H1 (cell line): ENCODE data around the gene ADO. TPM values are rescaled to one million over a fixed set of nuclear protein-coding genes. Genes with fewer than 3 reads are reported as not detected.

Experiments
- CTCF ChIA-PET: fragments of 300-600 bp; sonication (Branson Sonifier 250); formaldehyde crosslinking; loops from one replicate; lab custom pipeline; 2021; ENCODE audit not compliant: partially characterized antibody; lab: Charles Lee
- POLR2A ChIA-PET: fragments of 300-600 bp; sonication (Branson Sonifier 250); formaldehyde crosslinking; loops from one replicate; lab custom pipeline; 2021; ENCODE audit warnings: inconsistent platforms; ENCODE audit not compliant: partially characterized antibody; lab: Charles Lee
- DNase-seq, 2 experiments: peaks; one replicate each; pipeline versions ENCODE4 v3.0.0 to v3.0.0-alpha.2; 2010 to 2022; ENCODE audit warnings: low spot score in 2 of 2, low read depth in 1 of 2, mixed read lengths in 1 of 2
- FAIRE-seq: peaks from 2 replicates; lab custom pipeline; 2011; peaks lifted over from hg19 to GRCh38; lab: Jason Lieb, UNC
- H2AFZ ChIP-seq: 2 replicates; pipeline ENCODE4 v1.8.1; 2012; ENCODE audit warnings: low read length, inconsistent platforms
- H2AK5ac ChIP-seq: 2 replicates; pipeline ENCODE4 v1.6.1; 2013; ENCODE audit warnings: low read depth, low read length
- H2BK120ac ChIP-seq: replicated peaks from 2 replicates; pipeline ENCODE3; 2013; ENCODE audit warnings: low read depth, low read length, inconsistent platforms
- H2BK12ac ChIP-seq: 2 replicates; pipeline ENCODE4 v1.6.1; 2013; ENCODE audit warnings: low read depth, low read length
- H2BK15ac ChIP-seq: 2 replicates; pipeline ENCODE4 v1.6.1; 2013; ENCODE audit warnings: low read length
- H2BK20ac ChIP-seq: 2 replicates; pipeline ENCODE4 v1.6.1; 2013; ENCODE audit warnings: low read length
- H2BK5ac ChIP-seq: 2 replicates; pipeline ENCODE4 v1.6.1; 2013; ENCODE audit warnings: low read depth, low read length
- H3K14ac ChIP-seq: 2 replicates; pipeline ENCODE4 v1.6.1; 2013; ENCODE audit warnings: inconsistent platforms; ENCODE audit not compliant: insufficient read length
- H3K18ac ChIP-seq: 2 replicates; pipeline ENCODE4 v1.6.1; 2013; ENCODE audit warnings: low read length; ENCODE audit errors: extremely low read depth
- H3K23ac ChIP-seq: 2 replicates; pipeline ENCODE4 v1.6.1; 2013; ENCODE audit warnings: inconsistent platforms; ENCODE audit not compliant: insufficient read length
- H3K23me2 ChIP-seq: 2 replicates; pipeline ENCODE4 v1.6.1; 2013; ENCODE audit warnings: low read depth, low read length
- H3K27ac ChIP-seq: 2 replicates; pipeline ENCODE4 v1.6.1; 2011; ENCODE audit warnings: low read depth, low read length, inconsistent platforms
- H3K27me3 ChIP-seq, 4 experiments: replicated peaks in 1 of 4; 1 replicate in 1 of 4; 2 replicates in 3 of 4; pipeline versions ENCODE4 v1.6.1 to v1.8.1; 2011 to 2013; ENCODE audit warnings: low read length in 3 of 4, mild to moderate bottlenecking in 3 of 4, inconsistent platforms in 2 of 4, mixed read lengths in 2 of 4, moderate library complexity in 1 of 4; ENCODE audit not compliant: control insufficient read depth in 3 of 4, insufficient read depth in 3 of 4; ENCODE audit errors: extremely low read depth in 1 of 4
- H3K36me3 ChIP-seq, 4 experiments: 2 replicates each; pipeline versions ENCODE4 v1.6.1 to v1.8.1; 2011 to 2013; ENCODE audit warnings: mild to moderate bottlenecking in 4 of 4, low read length in 3 of 4, moderate library complexity in 2 of 4, control low read depth in 1 of 4, inconsistent platforms in 1 of 4; ENCODE audit not compliant: insufficient read depth in 4 of 4, control insufficient read depth in 2 of 4
- H3K4ac ChIP-seq: replicated peaks from 2 replicates; pipeline ENCODE3; 2013; ENCODE audit warnings: low read length, low read depth, mixed read lengths, inconsistent platforms; ENCODE audit not compliant: insufficient read length
- H3K4me1 ChIP-seq, 4 experiments: replicated peaks in 1 of 4; 1 replicate in 1 of 4; 2 replicates in 3 of 4; pipeline versions ENCODE4 v1.6.1 to v1.8.1; 2011 to 2013; ENCODE audit warnings: low read length in 3 of 4, inconsistent platforms in 2 of 4, mixed read lengths in 1 of 4; ENCODE audit not compliant: insufficient read depth in 4 of 4, control insufficient read depth in 3 of 4
- H3K4me2 ChIP-seq, 2 experiments: 2 replicates each; pipeline versions ENCODE4 v1.6.1 to v1.8.1; 2011 to 2013; ENCODE audit warnings: low read depth in 2 of 2, low read length in 2 of 2, control low read depth in 1 of 2, inconsistent platforms in 1 of 2, mild to moderate bottlenecking in 1 of 2; ENCODE audit not compliant: insufficient read depth in 1 of 2
- H3K4me3 ChIP-seq, 4 experiments: fragments of 200-600, 300-600 bp in 1 of 4; sonication (generic), shearing (Covaris generic), sonication (Bioruptor Twin) in 1 of 4; 2 replicates each; pipeline versions ENCODE4 v1.5.1 to v1.8.1; 2011 to 2016; ENCODE audit warnings: low read length in 4 of 4, low read depth in 3 of 4, control low read depth in 2 of 4, inconsistent platforms in 2 of 4, mild to moderate bottlenecking in 2 of 4, mixed read lengths in 1 of 4, moderate library complexity in 1 of 4; ENCODE audit not compliant: insufficient read depth in 2 of 4; ENCODE audit errors: extremely low read depth in 1 of 4
- H3K56ac ChIP-seq: replicated peaks from 2 replicates; pipeline ENCODE3; 2013; ENCODE audit warnings: low read depth, mild to moderate bottlenecking, mixed read lengths, low read length, inconsistent platforms; ENCODE audit not compliant: insufficient read length
- H3K79me1 ChIP-seq: 2 replicates; pipeline ENCODE4 v1.6.1; 2013; ENCODE audit warnings: low read depth, low read length, control low read depth
- H3K79me2 ChIP-seq, 2 experiments: 2 replicates each; pipeline versions ENCODE4 v1.6.1 to v1.8.1; 2012 to 2013; ENCODE audit warnings: low read length in 2 of 2, mild to moderate bottlenecking in 2 of 2, inconsistent platforms in 1 of 2; ENCODE audit not compliant: insufficient read depth in 2 of 2, control insufficient read depth in 1 of 2
- H3K9ac ChIP-seq, 4 experiments: replicated peaks in 1 of 4; 1 replicate in 1 of 4; 2 replicates in 3 of 4; pipeline versions ENCODE4 v1.6.1 to v1.8.1; 2011 to 2013; ENCODE audit warnings: low read depth in 3 of 4, low read length in 3 of 4, control low read depth in 2 of 4, mild to moderate bottlenecking in 2 of 4, moderate library complexity in 2 of 4, inconsistent platforms in 1 of 4; ENCODE audit errors: extremely low read depth in 1 of 4
- H3K9me3 ChIP-seq, 2 experiments: 2 replicates each; pipeline versions ENCODE4 v1.6.1 to v1.8.1; 2012 to 2013; ENCODE audit warnings: mild to moderate bottlenecking in 2 of 2, moderate library complexity in 2 of 2, control low read depth in 1 of 2, inconsistent platforms in 1 of 2, low read depth in 1 of 2, low read length in 1 of 2, mixed read lengths in 1 of 2; ENCODE audit not compliant: insufficient read depth in 2 of 2
- H4K20me1 ChIP-seq, 2 experiments: replicated peaks in 1 of 2; 2 replicates each; pipeline versions ENCODE3 to v1.8.1; 2011 to 2013; ENCODE audit warnings: inconsistent platforms in 2 of 2, low read length in 2 of 2, mild to moderate bottlenecking in 1 of 2; ENCODE audit not compliant: insufficient read depth in 2 of 2, control insufficient read depth in 1 of 2
- H4K5ac ChIP-seq: 2 replicates; pipeline ENCODE4 v1.6.1; 2013; ENCODE audit warnings: low read length, low read depth, mixed read lengths, inconsistent platforms; ENCODE audit not compliant: insufficient read length
- H4K8ac ChIP-seq: 2 replicates; pipeline ENCODE4 v1.8.0; 2013; ENCODE audit warnings: mild to moderate bottlenecking, moderate library complexity, low read length, inconsistent platforms; ENCODE audit not compliant: insufficient read depth; ENCODE audit errors: extremely low read depth
- H4K91ac ChIP-seq: replicated peaks from 2 replicates; pipeline ENCODE3; 2013; ENCODE audit warnings: low read length, mixed read lengths, inconsistent platforms; ENCODE audit not compliant: insufficient read length
- BCL11A ChIP-seq, 2 experiments: IDR thresholded peaks; one replicate each; pipeline ENCODE4 v1.6.1; 2011; ENCODE audit warnings: low read depth in 2 of 2, low read length in 2 of 2, mild to moderate bottlenecking in 2 of 2
- CHD1 ChIP-seq: IDR thresholded peaks from 2 replicates; pipeline ENCODE4 v1.6.1; 2012; ENCODE audit warnings: low read depth, low read length, improper control_type of control experiment
- CTBP2 ChIP-seq: IDR thresholded peaks from 2 replicates; pipeline ENCODE4 v1.7.0; 2011; ENCODE audit warnings: borderline replicate concordance, mild to moderate bottlenecking, moderate library complexity, mixed read lengths, low read length; ENCODE audit not compliant: insufficient read depth, insufficient read length
- FOSL1 ChIP-seq: IDR thresholded peaks from 2 replicates; pipeline ENCODE4 v1.6.1; 2011; ENCODE audit warnings: mild to moderate bottlenecking, low read depth, low read length, moderate library complexity; ENCODE audit not compliant: insufficient read depth
- GTF2F1 ChIP-seq: IDR thresholded peaks from 2 replicates; pipeline ENCODE4 v1.6.1; 2012; ENCODE audit warnings: low read depth, low read length, improper control_type of control experiment, borderline replicate concordance
- POLR2AphosphoS5 ChIP-seq: IDR thresholded peaks from 2 replicates; pipeline ENCODE4 v1.6.1; 2011; ENCODE audit warnings: low read depth, low read length
- SIX5 ChIP-seq: IDR thresholded peaks from 2 replicates; pipeline ENCODE4 v1.6.1; 2011; ENCODE audit warnings: mild to moderate bottlenecking, low read depth, low read length
- SP1 ChIP-seq: IDR thresholded peaks from 2 replicates; pipeline ENCODE4 v1.6.1; 2011; ENCODE audit warnings: low read depth, low read length
- SP2 ChIP-seq: IDR thresholded peaks from 2 replicates; pipeline ENCODE4 v1.6.1; 2012; ENCODE audit warnings: mild to moderate bottlenecking, low read length, inconsistent platforms
- TAF7 ChIP-seq: optimal IDR thresholded peaks from 2 replicates; pipeline ENCODE3; 2011; ENCODE audit warnings: low read depth, mild to moderate bottlenecking, inconsistent platforms, low read length, moderate library complexity, borderline replicate concordance
- TCF12 ChIP-seq: IDR thresholded peaks from 2 replicates; pipeline ENCODE4 v1.6.1; 2011; ENCODE audit warnings: low read depth, mild to moderate bottlenecking, low read length
- YY1 ChIP-seq: IDR thresholded peaks from 2 replicates; pipeline ENCODE4 v1.6.1; 2011; ENCODE audit warnings: low read depth, mild to moderate bottlenecking, low read length
- WGBS, 2 experiments: shearing (Covaris generic) in 1 of 2; methylation state at CpG; one replicate each; pipeline versions ENCODE4 v1.1.6 to v1.1.7; 2013 to 2015; ENCODE audit warnings: low lambda C conversion rate in 2 of 2, mixed read lengths in 2 of 2, inconsistent platforms in 1 of 2, low coverage in 1 of 2, missing lambda C conversion rate in 1 of 2; ENCODE audit not compliant: insufficient replicate concordance in 2 of 2, insufficient coverage in 1 of 2, insufficient read length in 1 of 2; ENCODE audit errors: extremely low coverage in 1 of 2, missing lambda C conversion rate in 1 of 2; 5-methylcytosine and 5-hydroxymethylcytosine counted together
- polyA plus RNA-seq, 7 experiments: library from polyadenylated mRNA; depleted of rRNA in 3 of 7; stranded (reverse) in 5 of 7; unstranded in 2 of 7; fragments of >200 nt in 5 of 7; fragments of 200-250 nt in 2 of 7; gene quantifications; 1 replicate in 5 of 7; 2 replicates in 1 of 7; 4 replicates in 1 of 7; pipeline versions ENCODE4 v1.2.1 to v1.2.3, GENCODE V29; 2011 to 2013; ENCODE audit warnings: missing spikeins in 2 of 7, mixed read lengths in 2 of 7
- total RNA-seq: library from RNA; stranded (reverse); fragmentation: NEBNext Ultra II Directional; extraction: Animal tissue kit (Norgen Biotek cat#: 25700); gene quantifications from 2 replicates; pipeline ENCODE4 v1.2.1, GENCODE V29; 2021
- TF ChIP-seq, protein P1 (sequence below): IDR thresholded peaks from 2 replicates; pipeline ENCODE4 v1.6.1; 2012; ENCODE audit warnings: inconsistent platforms

ADO gene
- total and polyA plus RNA-seq, 2 of the 8 experiments (the other 6 are each of a cell fraction or from before 2014, with no cell fraction given): 18.7 to 27.9 TPM

- Histone ChIP-seq H2AK5ac (no peak overlapping the region), H2BK12ac (no peak overlapping the region), H3K9ac (peak overlapping the region in 1 of 4 experiments; percentile 13; a peak in 1 of 7 replicates), H3K4me2 (peak overlapping the region; percentile 74 to 96), H3K18ac (no peak overlapping the region), H3K79me2 (peaks cover 7 to 34% of the 10 kb centered on the region in 2 experiments; a peak in 3 of 4 replicates), H2BK5ac (no peak overlapping the region), H3K4me3 (peak overlapping the region; percentile 78 to 91 (median 88); a peak in 6 of 8 replicates), H3K56ac (no peak overlapping the region), H3K79me1 (no peaks in the 10 kb centered on the region), H4K5ac (no peak overlapping the region), H3K4ac (no peak overlapping the region), H3K27ac (no peak overlapping the region), H3K23me2 (peaks cover 6% of the 10 kb centered on the region; the same call in 1 of the 2 replicates), H3K14ac (no peak overlapping the region), H3K23ac (no peak overlapping the region), H2AFZ (no peak overlapping the region), H3K9me3 (no peaks in the 10 kb centered on the region), H4K91ac (no peak overlapping the region), H3K27me3 (no peaks in the 10 kb centered on the region), H2BK120ac (no peak overlapping the region), H3K4me1 (peaks cover 3 to 6% (median 4%) of the 10 kb centered on the region in 4 experiments; a peak in 4 of 7 replicates), H3K36me3 (no peaks in the 10 kb centered on the region; a peak in 1 of 8 replicates), H4K20me1 (peaks cover 14% of the 10 kb centered on the region in 2 experiments), H4K8ac (no peak overlapping the region), H2BK15ac (no peak overlapping the region), H2BK20ac (no peak overlapping the region)
- ChIA-PET CTCF (interaction anchor here (1.0 to 2.7 kb wide), 4 partner anchors 10 to 251 kb away, joined by 3 to 20 read pairs (median 3); partner anchors contain the start of gene EGR2), POLR2A (interaction anchor here (6.2 kb wide), 1 partner anchor 10 kb away, joined by 99 read pairs; the partner anchor contains the start of gene EGR2)
- WGBS, 2 experiments: 58% methylated on average over 1 of the region's 1 CpG; no CpG with 5 or more reads in 1 of the 2 experiments
- FAIRE-seq (no peak), DNase-seq (no peak)
- TF ChIP-seq CTBP2 (no peak), GTF2F1 (no peak), FOSL1 (no peak), TCF12 (no peak), TAF7 (no peak), SIX5 (no peak), SP1 (no peak), SP2 (no peak), CHD1 (no peak), POLR2AphosphoS5 (no peak), BCL11A (IDR thresholded peaks at IDR 0.05; ENCODE audit: low read depth in 2 of 2, low read length in 2 of 2) (no peak), YY1 (no peak)
- TF ChIP-seq, protein P1, sequence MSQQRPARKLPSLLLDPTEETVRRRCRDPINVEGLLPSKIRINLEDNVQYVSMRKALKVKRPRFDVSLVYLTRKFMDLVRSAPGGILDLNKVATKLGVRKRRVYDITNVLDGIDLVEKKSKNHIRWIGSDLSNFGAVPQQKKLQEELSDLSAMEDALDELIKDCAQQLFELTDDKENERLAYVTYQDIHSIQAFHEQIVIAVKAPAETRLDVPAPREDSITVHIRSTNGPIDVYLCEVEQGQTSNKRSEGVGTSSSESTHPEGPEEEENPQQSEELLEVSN: no peak
Observed at GRCh38 chr10:62806251-62806650, 1.7 kb downstream of the ADO start.
